ENCODE data around the gene MYOD1.

MYOD1 gene

DNA sequence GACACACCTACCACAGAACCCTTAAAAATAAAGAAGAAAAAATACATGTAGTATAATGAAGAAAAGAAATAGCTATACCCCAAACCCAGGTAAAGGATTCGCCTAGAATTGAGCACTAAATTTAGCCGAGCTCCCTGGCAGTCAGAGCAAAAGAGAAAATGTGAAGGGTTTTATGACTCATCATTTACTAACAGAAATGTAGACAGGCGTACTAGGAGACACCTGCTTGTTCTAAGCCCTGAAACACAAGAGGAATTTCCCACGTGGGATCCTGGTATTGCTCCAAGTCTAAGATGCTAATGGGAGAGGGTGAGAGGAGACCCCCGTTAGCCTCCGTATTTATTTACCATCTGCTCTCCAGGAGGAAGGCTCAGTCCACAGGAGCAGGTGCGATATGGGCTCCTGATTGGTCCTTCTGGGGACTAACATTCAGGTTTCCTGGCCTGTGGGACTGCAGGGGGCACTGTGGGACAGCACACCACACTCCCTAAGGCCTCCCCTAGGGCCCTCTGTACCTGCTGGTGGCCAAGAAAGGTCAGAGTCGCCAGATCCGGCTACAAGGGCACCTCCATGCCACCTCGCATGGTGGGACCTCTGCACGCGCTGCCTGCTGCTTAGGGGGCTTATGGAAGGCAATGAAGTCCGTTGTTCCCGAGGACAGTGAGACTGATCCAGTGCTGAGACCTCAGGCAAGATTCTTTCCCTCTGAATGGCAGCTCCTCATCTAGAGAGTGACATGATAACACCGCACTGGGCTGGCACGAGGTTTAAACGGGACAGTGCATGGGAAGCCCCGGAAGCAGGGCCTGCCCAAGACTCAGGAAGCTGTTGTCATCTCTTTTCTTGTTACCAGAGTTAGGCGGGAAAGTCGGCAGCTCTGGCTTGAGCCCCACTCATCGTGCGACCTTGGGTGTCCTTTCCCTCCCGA, 41.0 kb downstream of the MYOD1 start:
- DNase-seq (ENCODE audit: low read depth) = peak; percentile 40
- Histone ChIP-seq H3K4me3 (ENCODE audit: low read length) (no peak overlapping the region), H3K9ac (ENCODE audit: low read length) (no peak overlapping the region), H3K4me1 (ENCODE audit: control insufficient read depth, insufficient read depth, low read length) (no peaks in the 10 kb centered on the region), H3K36me3 (ENCODE audit: control insufficient read depth, insufficient read depth, low read length, severe bottlenecking) (no peaks in the 10 kb centered on the region), H3K9me3 (ENCODE audit: control insufficient read depth, low read length) (peaks cover 13% of the 10 kb centered on the region), H3K27me3 (replicated peaks; ENCODE audit: control insufficient read depth, insufficient read depth, low read length) (peaks cover 37% of the 10 kb centered on the region)

DNA sequence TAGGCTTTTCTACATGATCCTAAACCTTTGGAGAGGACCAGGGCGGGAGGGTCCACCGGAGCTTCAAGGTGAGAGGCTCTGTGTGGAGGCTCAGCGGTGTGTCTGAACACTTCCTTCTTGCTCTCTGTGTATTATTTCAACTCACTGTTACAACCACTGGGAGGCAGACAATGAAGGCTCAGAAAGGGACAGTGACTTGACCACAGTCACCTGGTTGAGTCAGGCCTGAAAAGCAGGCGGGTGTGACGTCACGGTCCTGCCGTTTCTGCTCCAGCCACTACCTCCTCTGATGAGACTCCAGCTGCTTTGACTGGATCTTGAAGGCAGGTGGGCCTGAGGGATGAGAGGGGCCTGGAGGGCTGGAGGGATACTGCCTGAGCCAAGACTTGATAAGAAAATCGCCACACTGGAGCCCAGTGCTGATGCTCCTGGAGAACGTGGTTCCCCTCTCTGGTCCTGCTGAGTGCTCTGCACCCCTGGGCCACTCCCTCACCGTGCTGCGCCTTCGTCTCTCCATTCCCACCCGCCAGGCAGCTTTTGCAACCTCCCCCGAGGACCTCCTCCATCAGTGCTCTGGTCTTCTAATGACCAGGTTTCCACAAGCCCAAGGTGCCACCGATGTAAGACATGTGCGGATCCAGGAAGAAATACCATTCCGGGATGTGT, 43.1 kb downstream of the MYOD1 start:
- Histone ChIP-seq H3K4me1 (ENCODE audit: control insufficient read depth, insufficient read depth, low read length) (no peaks in the 10 kb centered on the region), H3K9ac (ENCODE audit: low read length) (no peak overlapping the region), H3K4me3 (ENCODE audit: low read length) (no peak overlapping the region), H3K27me3 (replicated peaks; ENCODE audit: control insufficient read depth, insufficient read depth, low read length) (peaks cover 26% of the 10 kb centered on the region), H3K9me3 (ENCODE audit: control insufficient read depth, low read length) (peaks cover 13% of the 10 kb centered on the region), H3K36me3 (ENCODE audit: control insufficient read depth, insufficient read depth, low read length, severe bottlenecking) (no peaks in the 10 kb centered on the region)
- DNase-seq (ENCODE audit: low read depth) = no peak

DNA sequence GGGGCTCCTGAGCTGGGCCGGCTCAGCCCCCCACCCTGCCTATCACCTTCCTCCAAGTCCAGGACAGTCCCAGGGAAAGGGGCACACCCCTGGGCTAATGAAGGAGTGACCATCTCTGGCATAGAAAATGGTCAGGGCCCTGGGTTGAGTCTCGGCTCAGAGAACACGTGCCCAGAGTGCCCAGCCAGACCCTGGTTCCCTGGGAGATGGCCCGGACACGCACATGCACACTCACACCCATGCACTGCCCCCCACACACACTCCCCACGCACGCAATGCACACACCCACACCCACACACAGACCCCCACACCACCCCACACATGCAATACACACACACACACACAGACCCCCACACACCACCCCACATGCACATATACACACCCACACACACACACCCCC, 43.9 kb downstream of the MYOD1 start:
- H3K9me3 ChIP-seq (ENCODE audit: control insufficient read depth, low read length) = peaks cover 9% of the 10 kb centered on the region
- H3K4me3 ChIP-seq (ENCODE audit: low read length) = no peak overlapping the region
- H3K4me1 ChIP-seq (ENCODE audit: control insufficient read depth, insufficient read depth, low read length) = no peaks in the 10 kb centered on the region
- no peak overlapping the region for H3K9ac ChIP-seq (ENCODE audit: low read length)
- peaks cover 26% of the 10 kb centered on the region for H3K27me3 ChIP-seq (replicated peaks; ENCODE audit: control insufficient read depth, insufficient read depth, low read length)
- no peak for DNase-seq (ENCODE audit: low read depth)
- no peaks in the 10 kb centered on the region for H3K36me3 ChIP-seq (ENCODE audit: control insufficient read depth, insufficient read depth, low read length, severe bottlenecking)

DNA sequence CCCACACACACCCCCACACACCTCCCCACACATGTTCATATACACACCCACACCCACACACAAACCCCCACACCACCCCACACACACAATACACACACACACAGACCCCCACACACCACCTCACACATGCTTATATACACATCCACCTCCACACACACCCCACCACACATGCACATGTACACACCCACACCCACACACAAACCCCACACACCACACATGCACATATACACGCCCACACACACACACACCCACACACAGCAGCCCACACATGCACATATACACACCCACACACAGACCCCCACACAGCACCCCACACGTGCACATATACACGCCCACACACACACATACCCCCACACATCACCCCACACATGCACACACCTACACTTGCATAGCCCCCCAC, 44.3 kb downstream of the MYOD1 start:
- Histone ChIP-seq H3K4me3 (ENCODE audit: low read length) (no peak overlapping the region), H3K36me3 (ENCODE audit: control insufficient read depth, insufficient read depth, low read length, severe bottlenecking) (no peaks in the 10 kb centered on the region), H3K9ac (ENCODE audit: low read length) (no peak overlapping the region), H3K27me3 (replicated peaks; ENCODE audit: control insufficient read depth, insufficient read depth, low read length) (peaks cover 26% of the 10 kb centered on the region), H3K4me1 (ENCODE audit: control insufficient read depth, insufficient read depth, low read length) (no peaks in the 10 kb centered on the region), H3K9me3 (ENCODE audit: control insufficient read depth, low read length) (peaks cover 4% of the 10 kb centered on the region)
- no peak for DNase-seq (ENCODE audit: low read depth)

DNA sequence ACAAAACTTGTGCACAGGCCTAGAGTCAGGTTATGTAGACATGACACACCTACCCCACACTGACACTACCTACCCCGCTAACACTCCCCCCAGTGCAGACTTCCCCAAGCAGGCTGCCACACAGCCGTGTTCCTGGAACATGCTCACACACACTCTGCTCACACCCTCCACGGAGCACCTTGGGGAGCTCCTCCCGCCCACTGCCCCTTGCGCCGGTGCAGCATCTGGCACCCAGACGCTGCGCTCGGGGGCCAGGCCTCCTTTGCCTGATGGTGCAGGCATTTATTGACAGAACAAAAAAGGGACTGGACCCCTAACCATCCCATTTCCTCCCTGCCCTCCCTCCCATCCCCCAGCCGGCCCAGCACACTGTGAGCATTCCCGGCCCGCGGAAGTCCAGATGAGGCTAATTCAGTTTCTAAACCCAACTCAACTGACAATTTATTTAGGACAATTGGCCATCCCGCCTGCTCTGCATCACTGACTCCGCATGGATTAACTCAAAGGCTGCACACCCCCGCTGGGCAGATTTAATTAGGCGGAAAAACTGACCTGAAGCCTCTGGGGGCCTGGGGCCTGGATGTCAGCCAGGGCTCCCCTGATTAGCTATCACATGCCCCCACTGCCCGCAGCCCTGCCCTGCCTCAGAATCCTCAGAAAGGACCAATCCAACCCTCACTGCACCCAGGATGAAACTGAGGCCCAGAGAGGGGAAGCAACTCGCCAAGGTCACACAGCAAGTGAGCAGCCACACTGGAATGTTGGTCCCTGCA, 45.3 kb downstream of the MYOD1 start:
- no peaks in the 10 kb centered on the region for H3K9me3 ChIP-seq (ENCODE audit: control insufficient read depth, low read length)
- no peak for DNase-seq (ENCODE audit: low read depth)
- no peaks in the 10 kb centered on the region for H3K4me1 ChIP-seq (ENCODE audit: control insufficient read depth, insufficient read depth, low read length)
- no peak overlapping the region for H3K9ac ChIP-seq (ENCODE audit: low read length)
- H3K36me3 ChIP-seq (ENCODE audit: control insufficient read depth, insufficient read depth, low read length, severe bottlenecking) = no peaks in the 10 kb centered on the region
- H3K27me3 ChIP-seq (replicated peaks; ENCODE audit: control insufficient read depth, insufficient read depth, low read length) = peaks cover 26% of the 10 kb centered on the region
- H3K4me3 ChIP-seq (ENCODE audit: low read length) = no peak overlapping the region

DNA sequence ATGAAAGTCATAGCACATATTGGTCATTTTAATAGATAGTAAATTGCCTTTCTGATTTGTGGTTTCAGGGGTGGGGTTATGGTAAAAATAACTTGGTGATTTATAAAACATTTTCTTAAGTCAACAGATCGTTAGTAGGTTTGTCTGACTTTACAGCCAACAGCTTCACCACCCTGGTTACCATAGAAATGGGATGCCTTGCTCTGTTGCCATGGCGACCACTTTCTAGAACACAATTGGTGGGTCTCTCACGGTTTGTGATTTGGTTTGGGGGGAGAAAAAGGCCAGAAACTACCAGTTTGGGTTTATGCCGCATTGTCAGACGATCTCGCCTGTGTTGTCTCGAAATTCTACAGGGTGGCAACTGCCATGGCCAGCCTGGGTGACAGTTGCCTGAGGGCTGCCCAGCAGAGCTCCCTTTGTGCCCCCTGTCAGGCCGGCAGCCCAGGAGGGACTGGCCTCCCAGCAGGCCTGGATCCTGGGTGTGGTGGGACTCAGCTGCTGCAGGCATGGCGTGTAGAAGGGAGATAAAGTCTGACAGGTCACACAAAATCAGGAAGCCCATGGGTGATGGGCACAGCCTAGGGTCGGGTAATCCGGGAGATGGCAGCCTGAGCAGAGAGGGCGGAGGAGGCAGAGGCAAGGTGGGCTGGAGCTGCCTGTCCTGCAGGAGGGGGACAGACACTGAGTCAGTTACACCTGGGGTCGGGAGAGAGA, 46.1 kb downstream of the MYOD1 start:
- no peak for DNase-seq (ENCODE audit: low read depth)

DNA sequence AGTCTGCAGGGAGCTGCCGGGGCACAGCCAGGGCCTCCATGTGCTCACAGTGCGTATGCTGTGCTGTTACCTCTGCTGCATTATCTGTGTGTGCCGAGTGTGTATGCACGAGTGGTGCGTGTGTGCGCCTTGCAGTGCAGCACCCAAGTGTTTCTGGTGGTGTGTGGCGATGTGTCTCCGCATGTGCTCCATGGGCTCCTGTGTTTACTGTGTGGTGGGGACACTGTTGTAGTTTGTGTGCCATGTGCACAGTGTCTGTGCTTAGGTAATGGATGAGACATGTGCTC, 46.6 kb downstream of the MYOD1 start:
- no peak for DNase-seq (ENCODE audit: low read depth)
- Histone ChIP-seq H3K36me3 (ENCODE audit: control insufficient read depth, insufficient read depth, low read length, severe bottlenecking) (no peaks in the 10 kb centered on the region), H3K4me1 (ENCODE audit: control insufficient read depth, insufficient read depth, low read length) (no peaks in the 10 kb centered on the region), H3K9ac (ENCODE audit: low read length) (no peak overlapping the region), H3K4me3 (ENCODE audit: low read length) (no peak overlapping the region), H3K9me3 (ENCODE audit: control insufficient read depth, low read length) (no peaks in the 10 kb centered on the region), H3K27me3 (replicated peaks; ENCODE audit: control insufficient read depth, insufficient read depth, low read length) (peaks cover 30% of the 10 kb centered on the region)

More for the DNA sequence above, 46.1 kb downstream of the MYOD1 start:
- no peaks in the 10 kb centered on the region for H3K4me1 ChIP-seq (ENCODE audit: control insufficient read depth, insufficient read depth, low read length)
- H3K4me3 ChIP-seq (ENCODE audit: low read length) = no peak overlapping the region
- H3K9me3 ChIP-seq (ENCODE audit: control insufficient read depth, low read length) = no peaks in the 10 kb centered on the region
- peaks cover 30% of the 10 kb centered on the region for H3K27me3 ChIP-seq (replicated peaks; ENCODE audit: control insufficient read depth, insufficient read depth, low read length)
- H3K36me3 ChIP-seq (ENCODE audit: control insufficient read depth, insufficient read depth, low read length, severe bottlenecking) = no peaks in the 10 kb centered on the region
- no peak overlapping the region for H3K9ac ChIP-seq (ENCODE audit: low read length)

DNA sequence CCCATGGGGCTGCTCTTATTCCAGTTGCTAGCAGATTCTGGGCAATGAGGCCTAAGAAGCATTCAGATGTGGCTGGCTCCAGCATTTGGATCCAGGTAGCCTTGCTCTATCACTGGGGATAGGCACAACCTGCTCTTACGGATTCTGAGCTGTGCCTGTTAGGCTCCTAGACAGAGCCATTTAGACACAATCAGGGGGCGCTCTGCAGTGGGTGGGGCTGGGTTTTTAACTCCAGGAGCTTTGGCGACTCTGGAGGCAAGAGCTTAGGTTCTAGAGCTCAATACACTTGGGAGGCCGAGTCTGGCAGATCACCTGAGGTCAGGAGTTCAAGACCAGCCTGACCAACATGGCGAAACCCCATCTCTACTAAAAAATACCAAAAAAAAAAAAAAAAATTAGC, 47.2 kb downstream of the MYOD1 start:
- DNase-seq (ENCODE audit: low read depth) = no peak
- H3K36me3 ChIP-seq (ENCODE audit: control insufficient read depth, insufficient read depth, low read length, severe bottlenecking) = no peaks in the 10 kb centered on the region
- H3K9me3 ChIP-seq (ENCODE audit: control insufficient read depth, low read length) = no peaks in the 10 kb centered on the region
- no peak overlapping the region for H3K4me3 ChIP-seq (ENCODE audit: low read length)
- no peak overlapping the region for H3K9ac ChIP-seq (ENCODE audit: low read length)
- H3K4me1 ChIP-seq (ENCODE audit: control insufficient read depth, insufficient read depth, low read length) = no peaks in the 10 kb centered on the region
- H3K27me3 ChIP-seq (replicated peaks; ENCODE audit: control insufficient read depth, insufficient read depth, low read length) = peaks cover 29% of the 10 kb centered on the region

DNA sequence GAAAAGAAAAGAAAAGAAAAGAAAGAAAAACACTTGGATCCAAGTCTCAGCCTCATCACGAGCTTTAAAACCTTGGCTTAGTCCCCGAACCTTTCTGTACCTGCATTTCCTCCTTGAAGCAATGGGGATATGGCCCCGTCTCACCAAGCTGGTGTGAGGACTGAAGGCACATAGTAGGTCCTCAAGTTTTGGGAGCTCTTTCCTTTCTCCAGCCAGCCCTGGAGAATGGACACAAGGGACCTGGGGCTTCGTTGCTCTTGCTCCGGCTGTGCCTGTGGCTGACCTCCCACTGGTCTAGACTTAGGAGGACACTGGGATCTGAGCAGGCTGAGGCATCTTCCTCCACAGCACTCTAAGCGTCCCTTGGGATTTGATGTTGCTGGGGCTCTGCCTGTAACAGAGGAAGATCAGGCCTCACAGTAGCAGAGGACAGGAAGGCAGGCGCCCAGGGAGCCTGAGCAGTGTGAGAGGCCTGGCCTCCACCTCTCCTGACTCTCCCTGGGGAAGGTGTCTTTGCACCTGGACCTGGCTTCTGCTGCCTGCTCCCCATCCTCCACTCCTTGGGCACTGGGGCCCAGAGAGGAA, 48.0 kb downstream of the MYOD1 start:
- no peaks in the 10 kb centered on the region for H3K4me1 ChIP-seq (ENCODE audit: control insufficient read depth, insufficient read depth, low read length)
- no peaks in the 10 kb centered on the region for H3K9me3 ChIP-seq (ENCODE audit: control insufficient read depth, low read length)
- DNase-seq (ENCODE audit: low read depth) = no peak
- no peak overlapping the region for H3K4me3 ChIP-seq (ENCODE audit: low read length)
- no peak overlapping the region for H3K9ac ChIP-seq (ENCODE audit: low read length)
- no peaks in the 10 kb centered on the region for H3K36me3 ChIP-seq (ENCODE audit: control insufficient read depth, insufficient read depth, low read length, severe bottlenecking)
- H3K27me3 ChIP-seq (replicated peaks; ENCODE audit: control insufficient read depth, insufficient read depth, low read length) = peaks cover 21% of the 10 kb centered on the region

DNA sequence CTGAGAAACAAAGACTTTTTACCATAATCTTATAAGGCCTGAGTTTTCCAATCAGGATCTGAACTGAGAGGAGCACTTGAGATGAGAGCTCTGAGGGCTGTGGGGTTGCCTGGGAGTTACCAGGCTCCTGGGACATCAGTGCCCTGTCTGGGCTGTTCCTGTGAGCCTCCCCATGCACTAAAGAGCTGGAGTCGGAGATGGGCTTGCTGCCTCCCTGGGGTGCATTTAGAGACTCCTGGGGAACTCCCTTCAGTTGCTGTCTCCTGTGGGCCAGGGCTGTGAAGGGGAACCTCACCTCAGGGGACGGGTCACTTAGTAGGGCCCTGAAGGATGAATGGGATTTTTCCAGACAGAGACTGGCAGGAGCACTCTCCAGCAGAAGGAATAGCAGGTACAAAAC, 48.5 kb downstream of the MYOD1 start:
- Histone ChIP-seq H3K9me3 (ENCODE audit: control insufficient read depth, low read length) (no peaks in the 10 kb centered on the region), H3K4me3 (ENCODE audit: low read length) (no peak overlapping the region), H3K27me3 (replicated peaks; ENCODE audit: control insufficient read depth, insufficient read depth, low read length) (peaks cover 16% of the 10 kb centered on the region), H3K4me1 (ENCODE audit: control insufficient read depth, insufficient read depth, low read length) (no peaks in the 10 kb centered on the region), H3K36me3 (ENCODE audit: control insufficient read depth, insufficient read depth, low read length, severe bottlenecking) (no peaks in the 10 kb centered on the region), H3K9ac (ENCODE audit: low read length) (no peak overlapping the region)
- DNase-seq (ENCODE audit: low read depth) = no peak

Measured in adipocyte (in vitro differentiated cells).